Measurements from ENCODE around the gene TCEAL4.

Gene TCEAL4

DNA sequence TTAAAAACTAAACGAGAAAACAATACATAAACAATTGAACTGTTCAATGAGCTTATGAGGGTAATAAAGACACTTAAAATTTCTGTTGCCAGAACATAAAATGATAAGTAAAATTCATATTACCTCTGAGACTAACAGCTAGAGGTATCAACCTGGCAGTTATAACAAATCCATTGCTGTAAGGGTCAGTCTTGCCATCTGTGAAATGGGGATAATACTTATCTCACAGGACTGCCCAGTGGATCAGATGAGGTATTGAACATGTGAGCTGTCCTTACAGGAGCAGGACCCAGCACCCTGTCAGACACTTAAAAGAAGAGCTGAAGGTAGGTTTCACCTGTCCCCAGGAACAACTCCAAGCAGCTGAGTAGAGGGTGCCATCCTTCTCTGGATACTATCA is 25.0 kb downstream of the TCEAL4 start:
- no peak for TF ChIP-seq CTCF (IDR thresholded peaks at IDR 0.05)
- Mint-ChIP-seq H3K4me1 (peaks cover 4% of the 10 kb centered on the region), H3K9me3 (peaks cover 20% of the 10 kb centered on the region), H3K4me3 (no peak overlapping the region), H3K27me3 (ENCODE audit: low read depth, poor library complexity) (peaks cover 15% of the 10 kb centered on the region), H3K36me3 (ENCODE audit: low read depth) (peaks cover 13% of the 10 kb centered on the region), H3K27ac (no peak overlapping the region)
- DNase-seq = no peak

GRCh38 chrX:103613362-103613890 is 28.1 kb downstream of the TCEAL4 start:
- Mint-ChIP-seq H3K27ac (no peak overlapping the region), H3K9me3 (peaks cover 19% of the 10 kb centered on the region), H3K4me3 (no peak overlapping the region), H3K4me1 (peaks cover 4% of the 10 kb centered on the region), H3K27me3 (ENCODE audit: low read depth, poor library complexity) (peaks cover under 1% of the 10 kb centered on the region), H3K36me3 (ENCODE audit: low read depth) (peaks cover 21% of the 10 kb centered on the region)
- no peak for DNase-seq
- TF ChIP-seq CTCF (IDR thresholded peaks at IDR 0.05) = no peak

DNA sequence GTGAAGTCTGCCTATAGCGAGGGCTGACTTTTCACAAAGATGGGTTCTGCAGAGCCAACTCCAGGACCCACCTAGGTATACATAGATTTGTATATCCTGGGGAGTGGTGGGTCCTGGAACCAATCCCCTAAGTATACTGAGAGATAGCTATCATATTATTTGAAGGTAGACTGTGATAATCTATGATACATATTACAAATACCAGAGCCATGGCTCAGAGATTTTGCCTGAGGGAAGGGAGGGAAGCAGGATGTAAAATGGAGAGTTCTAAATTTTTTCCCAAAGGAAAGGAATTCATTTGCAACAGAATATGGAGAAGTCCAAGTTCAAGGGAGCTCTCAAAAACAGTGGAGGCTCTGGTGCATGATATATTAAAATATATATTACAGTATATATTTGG is 29.7 kb downstream of the TCEAL4 start:
- no peaks in the 10 kb centered on the region for H3K27me3 Mint-ChIP-seq (ENCODE audit: low read depth, poor library complexity)
- H3K4me3 Mint-ChIP-seq = no peak overlapping the region
- no peak overlapping the region for H3K27ac Mint-ChIP-seq
- H3K4me1 Mint-ChIP-seq = no peaks in the 10 kb centered on the region
- no peak for DNase-seq
- no peak for TF ChIP-seq CTCF (IDR thresholded peaks at IDR 0.05)
- H3K36me3 Mint-ChIP-seq (ENCODE audit: low read depth) = peaks cover 31% of the 10 kb centered on the region
- H3K9me3 Mint-ChIP-seq = peaks cover 26% of the 10 kb centered on the region

GRCh38 chrX:103615781-103616371 is 30.6 kb downstream of the TCEAL4 start:
- Mint-ChIP-seq H3K9me3 (peaks cover 30% of the 10 kb centered on the region), H3K4me3 (no peak overlapping the region), H3K27ac (no peak overlapping the region), H3K36me3 (ENCODE audit: low read depth) (peaks cover 36% of the 10 kb centered on the region), H3K4me1 (no peaks in the 10 kb centered on the region), H3K27me3 (ENCODE audit: low read depth, poor library complexity) (no peaks in the 10 kb centered on the region)
- TF ChIP-seq CTCF (IDR thresholded peaks at IDR 0.05) = no peak
- DNase-seq = no peak

DNA sequence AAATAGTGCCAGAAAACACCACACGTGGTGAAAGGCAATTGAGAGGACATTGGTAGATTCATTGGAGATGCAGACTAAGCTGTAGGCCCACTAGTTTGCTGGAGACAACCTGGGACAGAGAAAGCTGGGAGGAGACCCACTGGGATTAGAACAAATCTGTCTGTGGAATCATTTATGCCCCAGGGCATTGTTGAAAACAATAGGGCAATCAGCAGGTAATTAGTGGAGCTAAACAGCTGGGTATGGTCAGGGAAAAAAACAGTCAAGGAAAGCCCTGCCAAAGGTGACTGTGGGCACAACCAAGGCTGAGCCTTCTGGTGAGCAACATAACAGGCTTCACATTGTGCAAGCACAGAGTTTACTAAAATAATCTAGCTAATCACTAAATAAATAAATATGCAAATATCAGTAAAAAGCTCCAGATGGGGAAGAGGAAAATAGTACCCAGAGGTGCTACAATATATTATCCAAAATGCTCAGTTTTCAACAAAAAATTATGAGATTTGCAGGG is 31.4 kb downstream of the TCEAL4 start:
- Mint-ChIP-seq H3K9me3 (peaks cover 38% of the 10 kb centered on the region), H3K4me1 (no peaks in the 10 kb centered on the region), H3K27ac (no peak overlapping the region), H3K4me3 (no peak overlapping the region), H3K27me3 (ENCODE audit: low read depth, poor library complexity) (no peaks in the 10 kb centered on the region), H3K36me3 (ENCODE audit: low read depth) (peaks cover 44% of the 10 kb centered on the region)
- DNase-seq = no peak
- no peak for TF ChIP-seq CTCF (IDR thresholded peaks at IDR 0.05)

DNA sequence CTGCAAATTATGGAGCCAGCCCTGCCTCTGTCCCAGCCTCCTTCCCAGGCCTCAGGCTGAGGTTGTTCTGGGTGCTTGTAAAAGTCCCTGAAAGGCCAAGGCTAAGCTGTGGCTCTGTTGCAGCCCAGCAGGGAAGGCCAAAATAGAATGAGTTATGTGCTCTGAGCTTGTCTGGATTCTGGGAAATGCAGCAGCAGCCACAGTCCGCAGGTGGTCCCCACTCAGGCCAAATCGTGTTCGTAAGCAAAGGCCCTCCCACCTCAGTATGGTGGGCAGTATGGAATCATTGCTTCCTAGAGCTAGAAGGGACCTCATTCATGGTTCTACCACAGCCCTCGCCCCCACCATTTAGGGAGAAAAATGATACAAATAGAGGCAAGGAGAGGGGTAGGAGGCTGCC is 38.8 kb downstream of the TCEAL4 start:
- H3K4me3 Mint-ChIP-seq = no peak overlapping the region
- no peak overlapping the region for H3K27ac Mint-ChIP-seq
- DNase-seq = no peak
- TF ChIP-seq CTCF (IDR thresholded peaks at IDR 0.05) = no peak
- no peaks in the 10 kb centered on the region for H3K27me3 Mint-ChIP-seq (ENCODE audit: low read depth, poor library complexity)
- peaks cover 26% of the 10 kb centered on the region for H3K36me3 Mint-ChIP-seq (ENCODE audit: low read depth)
- peaks cover 24% of the 10 kb centered on the region for H3K9me3 Mint-ChIP-seq
- peaks cover 29% of the 10 kb centered on the region for H3K4me1 Mint-ChIP-seq
